Measurements from ENCODE around the gene PLS3. TPM values are rescaled to one million over a fixed set of nuclear protein-coding genes. Genes with fewer than 3 reads are reported as not detected.

Gene PLS3
- total RNA-seq, 3 donors from 2014 or later (not counting 1 experiment from before 2014, with no cell fraction given): 0.54 TPM; not detected in 2

- no peak for TF ChIP-seq CTCF (IDR thresholded peaks at IDR 0.05)
- intact Hi-C loops (cut with micrococcal nuclease): no loop called here
- H3K4me3 Mint-ChIP-seq: no peak overlapping the region
- ATAC-seq (no peak), DNase-seq (no peak)
- no peaks in the 10 kb centered on the region for H3K36me3 Mint-ChIP-seq
- Histone ChIP-seq H3K27ac (ENCODE audit: low read length) (no peak overlapping the region), H3K4me3 (ENCODE audit: low read length) (no peak overlapping the region), H3K36me3 (ENCODE audit: control insufficient read depth, insufficient read depth, low read length) (no peaks in the 10 kb centered on the region), H3K9me3 (ENCODE audit: control insufficient read depth, insufficient read depth, low read length) (no peaks in the 10 kb centered on the region), H3K4me1 (ENCODE audit: control insufficient read depth, insufficient read depth, low read length) (no peaks in the 10 kb centered on the region), H3K27me3 (ENCODE audit: control insufficient read depth, insufficient read depth, low read length) (no peaks in the 10 kb centered on the region)
- 67% methylated on average over 1 of the region's 5 CpGs for WGBS (ENCODE audit: insufficient coverage)
- H3K9me3 Mint-ChIP-seq: no peaks in the 10 kb centered on the region
- peaks cover 0 to 24% of the 10 kb centered on the region in 2 donors for H3K27me3 Mint-ChIP-seq (ENCODE audit: low read depth in 2 of 2)
- no peak overlapping the region for H3K27ac Mint-ChIP-seq
- no peaks in the 10 kb centered on the region for H3K4me1 Mint-ChIP-seq
These were observed 45.9 kb downstream of the PLS3 start for GRCh38 chrX:115606861-115607260.

- H3K4me1 Mint-ChIP-seq: no peaks in the 10 kb centered on the region
- ATAC-seq (no peak), DNase-seq (no peak)
- peaks cover 0 to 15% of the 10 kb centered on the region in 2 donors for H3K27me3 Mint-ChIP-seq (ENCODE audit: low read depth in 2 of 2)
- 83% methylated on average over 1 of the region's 1 CpG for WGBS (ENCODE audit: insufficient coverage)
- intact Hi-C loops (cut with micrococcal nuclease): no loop called here
- H3K36me3 Mint-ChIP-seq: no peaks in the 10 kb centered on the region
- H3K27ac ChIP-seq (ENCODE audit: low read length): no peak overlapping the region
- no peaks in the 10 kb centered on the region for H3K4me1 ChIP-seq (ENCODE audit: control insufficient read depth, insufficient read depth, low read length)
- H3K9me3 ChIP-seq (ENCODE audit: control insufficient read depth, insufficient read depth, low read length): no peaks in the 10 kb centered on the region
- H3K27ac Mint-ChIP-seq: no peak overlapping the region
- H3K27me3 ChIP-seq (ENCODE audit: control insufficient read depth, insufficient read depth, low read length): no peaks in the 10 kb centered on the region
- no peaks in the 10 kb centered on the region for H3K9me3 Mint-ChIP-seq
- TF ChIP-seq CTCF (IDR thresholded peaks at IDR 0.05): no peak
- H3K36me3 ChIP-seq (ENCODE audit: control insufficient read depth, insufficient read depth, low read length): no peaks in the 10 kb centered on the region
- no peak overlapping the region for H3K4me3 ChIP-seq (ENCODE audit: low read length)
- H3K4me3 Mint-ChIP-seq: no peak overlapping the region
These were observed 48.6 kb downstream of the PLS3 start for GRCh38 chrX:115609621-115610020.

- H3K27ac ChIP-seq (ENCODE audit: low read length): no peak overlapping the region
These were observed 56.1 kb downstream of the PLS3 start for GRCh38 chrX:115616943-115617563.

More at GRCh38 chrX:115616943-115617563, 56.1 kb downstream of the PLS3 start:
- Histone ChIP-seq H3K4me3 (ENCODE audit: low read length) (no peak overlapping the region), H3K9me3 (ENCODE audit: control insufficient read depth, insufficient read depth, low read length) (no peaks in the 10 kb centered on the region), H3K27me3 (ENCODE audit: control insufficient read depth, insufficient read depth, low read length) (no peaks in the 10 kb centered on the region), H3K4me1 (ENCODE audit: control insufficient read depth, insufficient read depth, low read length) (no peaks in the 10 kb centered on the region), H3K36me3 (ENCODE audit: control insufficient read depth, insufficient read depth, low read length) (no peaks in the 10 kb centered on the region)
- Mint-ChIP-seq H3K36me3 (no peaks in the 10 kb centered on the region), H3K4me3 (no peak overlapping the region), H3K27ac (no peak overlapping the region), H3K9me3 (no peaks in the 10 kb centered on the region), H3K4me1 (no peaks in the 10 kb centered on the region), H3K27me3 (ENCODE audit: low read depth in 2 of 2) (peaks cover 0 to 6% of the 10 kb centered on the region in 2 donors)
- no peak for TF ChIP-seq CTCF (IDR thresholded peaks at IDR 0.05)
- DNase-seq (no peak), ATAC-seq (no peak)
- WGBS (ENCODE audit: insufficient coverage): 76% methylated on average over 5 of the region's 5 CpGs
- intact Hi-C loops (cut with micrococcal nuclease): no loop called here

Measured in natural killer cell (primary cell).